Prostate gland (tissue), 2 donors: ENCODE measurements around the gene ZNF785. TPM values are rescaled to one million over a fixed set of nuclear protein-coding genes. Genes with fewer than 3 reads are reported as not detected.
"Not testable (repeated sequence)": the region's sequence is repeated elsewhere in the genome, so short reads cannot be mapped to it uniquely, and the experiment has no call there.

Source experiments
- DNase-seq: peaks from one replicate; pipeline ENCODE4 v3.0.0-alpha.2; 2019; ENCODE audit warnings: low spot score
- H3K27ac ChIP-seq, 2 donors: fragments of 200-600 bp; sonication (generic); 2 replicates each; pipeline ENCODE4 v1.5.1; 2017 to 2019
- H3K27me3 ChIP-seq: fragments of 200-600 bp; sonication (generic); replicated peaks from 2 replicates; pipeline ENCODE4 v1.5.1; 2019; ENCODE audit not compliant: insufficient read depth
- H3K36me3 ChIP-seq, 2 donors: fragments of 200-600 bp; sonication (generic); 1 replicate in 1 of 2; 2 replicates in 1 of 2; pipeline versions ENCODE4 v1.5.1 to v1.8.1; 2017 to 2019
- H3K4me1 ChIP-seq: fragments of 200-600 bp; sonication (generic); replicated peaks from 2 replicates; pipeline ENCODE4 v1.5.1; 2019
- H3K4me3 ChIP-seq, 2 donors: fragments of 200-600 bp; sonication (generic); 2 replicates each; pipeline ENCODE4 v1.5.1; 2017 to 2019
- H3K9me3 ChIP-seq: fragments of 200-600 bp; sonication (generic); 2 replicates; pipeline ENCODE4 v1.5.1; 2017
- POLR2A ChIP-seq: fragments of 450-650 bp; IDR thresholded peaks from one replicate; pipeline ENCODE4 v1.6.1; 2016; ENCODE audit warnings: antibody characterized with exemption, mild to moderate bottlenecking
- POLR2AphosphoS5 ChIP-seq: sonication (generic); formaldehyde crosslinking; IDR thresholded peaks from one replicate; pipeline ENCODE4 v1.6.1; 2017; ENCODE audit warnings: antibody characterized with exemption
- WGBS: methylation state at CpG from one replicate; pipeline ENCODE4 v1.1.5; 2018; 5-methylcytosine and 5-hydroxymethylcytosine counted together
- intact Hi-C: fragments of 100-400 bp; cut with DNase I; formaldehyde crosslinking; loops from one replicate; pipeline ENCODE4 v1.14.2; 2022
- total RNA-seq, 2 donors: library from RNA; depleted of rRNA; stranded (reverse); fragments of >200 nt; gene quantifications; one replicate each; pipeline ENCODE4 v1.1.0, GENCODE V29; 2016
- TF ChIP-seq, protein P1 (sequence below), 4 experiments: fragments of 200-600 bp in 2 of 4; fragments of 450-650 bp in 2 of 4; sonication (generic) in 2 of 4; IDR thresholded peaks; 1 replicate in 3 of 4; 2 replicates in 1 of 4; pipeline ENCODE4 v1.5.1; 2016 to 2019; ENCODE audit warnings: antibody characterized with exemption in 4 of 4, mild to moderate bottlenecking in 2 of 4, moderate library complexity in 2 of 4

Gene ZNF785
- total RNA-seq, 2 donors from 2014 or later, result 16.9 to 18.9 TPM

DNA sequence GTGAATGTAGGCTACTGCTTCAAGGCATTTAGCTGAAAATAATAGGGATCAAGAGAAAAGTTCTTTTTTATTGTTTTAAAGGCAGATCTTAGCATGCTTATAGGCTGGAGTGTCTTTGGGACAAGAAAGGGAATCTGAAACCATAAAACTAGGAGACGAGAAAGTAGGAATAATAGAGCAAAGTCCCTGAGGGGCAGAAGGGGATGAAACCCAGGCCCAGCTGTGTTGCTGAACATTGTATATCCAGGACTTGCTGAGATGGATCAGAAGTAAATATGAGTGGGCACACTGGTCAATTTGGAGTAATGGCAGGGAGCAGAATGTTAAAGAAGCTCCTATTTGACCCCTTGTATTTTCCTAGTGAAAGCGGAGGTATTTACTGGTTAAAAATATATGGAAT is 15.4 kb upstream of the ZNF785 start:
- Histone ChIP-seq H3K27me3 (no peaks in the 10 kb centered on the region), H3K36me3 (peaks cover 10% of the 10 kb centered on the region in 2 donors), H3K9me3 (no peaks in the 10 kb centered on the region), H3K4me1 (peaks cover 6% of the 10 kb centered on the region), H3K4me3 (no peak overlapping the region), H3K27ac (no peak overlapping the region)
- no peak for TF ChIP-seq POLR2A
- no peak for TF ChIP-seq POLR2AphosphoS5
- TF ChIP-seq, protein P1, sequence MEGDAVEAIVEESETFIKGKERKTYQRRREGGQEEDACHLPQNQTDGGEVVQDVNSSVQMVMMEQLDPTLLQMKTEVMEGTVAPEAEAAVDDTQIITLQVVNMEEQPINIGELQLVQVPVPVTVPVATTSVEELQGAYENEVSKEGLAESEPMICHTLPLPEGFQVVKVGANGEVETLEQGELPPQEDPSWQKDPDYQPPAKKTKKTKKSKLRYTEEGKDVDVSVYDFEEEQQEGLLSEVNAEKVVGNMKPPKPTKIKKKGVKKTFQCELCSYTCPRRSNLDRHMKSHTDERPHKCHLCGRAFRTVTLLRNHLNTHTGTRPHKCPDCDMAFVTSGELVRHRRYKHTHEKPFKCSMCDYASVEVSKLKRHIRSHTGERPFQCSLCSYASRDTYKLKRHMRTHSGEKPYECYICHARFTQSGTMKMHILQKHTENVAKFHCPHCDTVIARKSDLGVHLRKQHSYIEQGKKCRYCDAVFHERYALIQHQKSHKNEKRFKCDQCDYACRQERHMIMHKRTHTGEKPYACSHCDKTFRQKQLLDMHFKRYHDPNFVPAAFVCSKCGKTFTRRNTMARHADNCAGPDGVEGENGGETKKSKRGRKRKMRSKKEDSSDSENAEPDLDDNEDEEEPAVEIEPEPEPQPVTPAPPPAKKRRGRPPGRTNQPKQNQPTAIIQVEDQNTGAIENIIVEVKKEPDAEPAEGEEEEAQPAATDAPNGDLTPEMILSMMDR (IDR thresholded peaks at IDR 0.05), result no peak
- intact Hi-C loops, result no loop called here
- 81% methylated on average over 2 of the region's 2 CpGs for WGBS
- DNase-seq, result no peak

DNA sequence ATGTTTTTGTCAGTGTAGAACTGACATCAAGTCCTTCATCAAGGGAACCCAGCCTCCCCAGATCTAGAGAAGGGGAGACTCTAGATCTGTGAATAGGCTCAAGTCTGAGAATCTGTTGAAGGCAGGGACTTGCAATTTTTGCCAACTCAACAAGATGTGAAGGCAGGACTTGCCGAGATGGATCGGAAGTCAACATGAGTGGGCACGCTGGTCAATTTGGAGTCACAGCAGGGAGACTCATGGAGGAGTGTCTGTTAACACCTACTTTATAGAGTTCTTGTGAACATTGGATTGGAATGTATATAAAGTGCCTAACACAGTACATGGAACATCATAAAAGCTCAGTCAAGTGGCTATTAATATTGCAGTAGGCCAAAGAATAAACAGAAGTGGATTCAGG is 14.7 kb upstream of the ZNF785 start:
- Histone ChIP-seq H3K9me3 (no peaks in the 10 kb centered on the region), H3K27me3 (no peaks in the 10 kb centered on the region), H3K27ac (no peak overlapping the region), H3K4me3 (no peak overlapping the region), H3K36me3 (peaks cover 10% of the 10 kb centered on the region in 2 donors), H3K4me1 (peaks cover 6% of the 10 kb centered on the region)
- 58% methylated on average over 3 of the region's 3 CpGs for WGBS
- TF ChIP-seq POLR2AphosphoS5, result no peak
- TF ChIP-seq, protein P1 (IDR thresholded peaks at IDR 0.05), result no peak
- TF ChIP-seq POLR2A, result no peak
- intact Hi-C loops, result no loop called here
- DNase-seq, result no peak

DNA sequence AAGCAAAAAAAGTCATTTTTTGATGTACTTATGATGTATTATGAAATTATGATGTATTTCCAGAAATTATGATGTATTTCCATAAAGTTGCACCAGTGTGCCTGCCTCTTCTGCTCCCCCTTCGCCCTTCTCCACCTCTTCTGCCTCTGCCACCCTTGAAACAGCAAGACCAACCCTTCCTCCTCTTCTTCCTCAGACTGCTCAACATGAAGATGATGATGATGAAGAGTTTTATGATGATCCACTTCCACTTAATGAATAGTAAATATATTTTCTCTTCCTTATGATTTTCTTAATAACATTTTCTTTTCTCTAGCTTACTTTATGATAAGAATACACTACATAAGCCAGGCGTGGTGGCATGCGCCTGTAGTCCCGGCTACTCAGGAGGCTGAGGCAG is 7.4 kb upstream of the ZNF785 start:
- Histone ChIP-seq H3K27me3 (no peaks in the 10 kb centered on the region), H3K4me1 (no peaks in the 10 kb centered on the region), H3K4me3 (no peak overlapping the region), H3K27ac (no peak overlapping the region), H3K36me3 (no peaks in the 10 kb centered on the region), H3K9me3 (no peaks in the 10 kb centered on the region)
- TF ChIP-seq POLR2AphosphoS5, result no peak
- no peak for TF ChIP-seq POLR2A
- TF ChIP-seq, protein P1 (IDR thresholded peaks at IDR 0.05), result no peak
- WGBS, result 92% methylated on average over 4 of the region's 4 CpGs
- intact Hi-C loops, result no loop called here
- no peak for DNase-seq

DNA sequence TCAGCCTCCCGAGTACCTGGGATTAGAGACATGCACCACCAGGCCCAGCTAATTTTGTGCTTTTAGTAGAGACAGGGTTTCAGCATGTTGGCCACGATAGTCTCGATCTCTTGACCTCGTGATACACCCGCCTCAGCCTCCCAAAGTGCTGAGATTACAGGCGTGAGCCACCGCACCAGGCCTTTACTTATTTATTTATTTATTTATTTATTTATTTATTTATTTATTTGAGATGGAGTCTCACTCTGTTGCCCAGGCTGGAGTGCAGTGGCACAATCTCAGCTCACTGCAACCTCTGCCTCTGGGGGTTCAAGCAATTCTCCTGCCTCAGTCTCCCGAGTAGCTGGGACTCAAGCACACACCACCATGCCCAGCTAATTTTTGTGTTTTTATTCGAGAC is 5.4 kb upstream of the ZNF785 start:
- H3K4me3 ChIP-seq, H3K27ac ChIP-seq, intact Hi-C loops, H3K4me1 ChIP-seq, H3K9me3 ChIP-seq, DNase-seq, H3K27me3 ChIP-seq, H3K36me3 ChIP-seq: not testable (repeated sequence)
- WGBS, result 96% methylated on average over 9 of the region's 9 CpGs

DNA sequence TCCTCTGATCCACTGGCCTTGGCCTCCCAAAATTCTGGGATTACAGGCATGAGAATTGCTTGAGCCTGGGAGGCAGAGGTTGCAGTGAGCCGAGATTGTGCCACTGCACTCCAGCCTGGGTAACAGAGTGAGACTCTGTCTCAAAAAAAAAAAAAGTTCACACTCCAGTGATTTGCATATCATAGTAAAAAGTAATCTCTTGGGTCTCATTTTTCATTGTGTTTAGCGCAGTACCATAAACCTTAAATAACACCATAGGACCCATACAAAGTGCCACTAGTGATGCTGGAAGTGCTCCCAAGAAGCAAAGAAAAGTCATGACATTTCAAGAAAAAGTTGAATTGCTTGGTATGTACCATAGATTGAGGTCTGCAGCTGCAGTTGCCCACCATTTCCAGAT is 4.1 kb upstream of the ZNF785 start:
- intact Hi-C loops, result not testable (repeated sequence)

DNA sequence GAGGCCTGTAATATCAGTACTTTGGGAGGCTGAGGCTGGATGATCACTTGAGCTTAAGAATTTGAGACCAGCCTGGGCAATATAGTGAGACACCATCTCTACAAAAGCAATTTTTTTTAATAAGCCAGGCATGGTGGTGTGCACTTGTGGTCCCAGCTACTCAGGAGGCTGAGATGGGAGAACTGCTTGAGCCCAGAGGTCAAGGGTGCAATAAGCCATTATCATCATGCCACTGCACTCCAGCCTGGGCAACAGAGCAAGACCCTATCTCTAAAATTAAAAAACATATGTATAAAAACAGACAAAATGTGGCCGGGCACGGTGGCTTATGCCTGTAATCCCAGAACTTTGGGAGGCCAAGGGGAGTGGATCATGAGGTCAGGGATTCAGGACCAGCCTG is 3.2 kb upstream of the ZNF785 start:
- Histone ChIP-seq H3K36me3 (no peaks in the 10 kb centered on the region), H3K27ac (no peak overlapping the region), H3K4me3 (no peak overlapping the region), H3K27me3 (no peaks in the 10 kb centered on the region), H3K4me1 (no peaks in the 10 kb centered on the region), H3K9me3 (no peaks in the 10 kb centered on the region)
- WGBS, result 98% methylated on average over 2 of the region's 2 CpGs
- TF ChIP-seq, protein P1 (IDR thresholded peaks at IDR 0.05), result no peak
- no peak for TF ChIP-seq POLR2AphosphoS5
- TF ChIP-seq POLR2A, result no peak
- DNase-seq, result no peak
- intact Hi-C loops, result no loop called here

More for the DNA sequence above, 4.1 kb upstream of the ZNF785 start:
- H3K27me3 ChIP-seq, H3K27ac ChIP-seq, H3K4me1 ChIP-seq, DNase-seq, H3K36me3 ChIP-seq, H3K9me3 ChIP-seq, H3K4me3 ChIP-seq: not testable (repeated sequence)
- WGBS, result 96% methylated on average over 2 of the region's 2 CpGs
